ENCODE results near the gene SDCBP2.

The SDCBP2 gene

DNA sequence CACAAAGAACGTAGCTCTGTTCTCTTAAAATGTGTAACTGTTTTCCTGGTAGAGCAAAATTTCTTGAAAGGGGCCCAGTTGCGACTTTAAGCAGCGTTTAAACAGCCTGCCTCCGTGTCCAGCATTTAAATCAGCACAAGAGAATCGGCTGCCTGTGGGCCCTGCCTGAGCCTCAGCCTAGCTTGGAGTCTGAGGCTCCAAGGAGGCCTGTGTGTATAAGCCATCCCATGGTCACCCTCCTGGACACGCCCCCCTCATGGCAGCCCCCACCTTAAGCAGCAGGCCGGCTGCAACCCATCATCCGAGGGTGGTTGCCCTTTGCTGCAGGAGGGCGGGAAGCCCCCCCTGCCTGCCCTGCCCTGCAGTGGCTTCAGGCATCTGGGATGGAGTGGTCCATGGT lies 18.9 kb downstream of the SDCBP2 start:
- DNase-seq, result no peak

DNA sequence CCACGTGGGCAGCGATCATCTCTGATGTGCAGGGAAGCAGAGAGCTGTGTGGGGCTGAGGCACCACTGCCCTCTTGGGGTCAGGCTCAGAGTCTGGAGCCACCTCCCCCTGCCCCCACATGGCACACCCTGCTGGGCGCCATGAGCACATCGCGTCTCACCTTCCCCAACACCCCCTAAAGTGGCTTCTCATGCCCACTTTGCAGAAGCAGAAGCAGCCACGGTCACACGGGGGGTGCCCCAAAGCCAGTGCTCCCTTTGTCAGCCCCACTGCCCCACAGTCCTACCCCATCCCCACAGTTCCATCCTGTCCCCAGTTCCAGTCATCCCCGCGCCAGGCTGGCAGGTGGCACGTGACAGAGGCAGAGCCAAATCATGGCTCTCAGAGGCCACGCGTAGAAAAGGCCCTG lies 19.5 kb downstream of the SDCBP2 start:
- DNase-seq, result no peak

DNA sequence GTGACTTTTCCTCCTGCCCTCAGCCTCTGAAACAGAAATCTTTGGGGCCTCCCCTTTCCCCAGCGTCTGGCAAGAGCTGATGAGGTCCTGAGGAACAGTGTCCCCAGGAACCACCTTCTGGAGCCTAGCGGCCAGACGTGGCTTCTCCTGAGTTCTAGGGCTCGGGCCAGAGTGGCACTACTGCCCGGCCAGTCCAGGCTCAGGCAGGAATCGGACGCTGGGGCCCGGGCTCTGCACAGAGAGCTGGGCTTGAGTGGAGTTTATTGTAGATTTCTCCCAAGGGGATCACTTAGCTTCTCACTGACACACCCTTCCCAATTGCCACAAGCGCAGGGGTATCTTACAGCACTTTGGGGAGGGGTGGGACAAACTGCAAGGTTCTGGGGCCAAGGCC lies 20.2 kb downstream of the SDCBP2 start:
- no peak for DNase-seq

DNA sequence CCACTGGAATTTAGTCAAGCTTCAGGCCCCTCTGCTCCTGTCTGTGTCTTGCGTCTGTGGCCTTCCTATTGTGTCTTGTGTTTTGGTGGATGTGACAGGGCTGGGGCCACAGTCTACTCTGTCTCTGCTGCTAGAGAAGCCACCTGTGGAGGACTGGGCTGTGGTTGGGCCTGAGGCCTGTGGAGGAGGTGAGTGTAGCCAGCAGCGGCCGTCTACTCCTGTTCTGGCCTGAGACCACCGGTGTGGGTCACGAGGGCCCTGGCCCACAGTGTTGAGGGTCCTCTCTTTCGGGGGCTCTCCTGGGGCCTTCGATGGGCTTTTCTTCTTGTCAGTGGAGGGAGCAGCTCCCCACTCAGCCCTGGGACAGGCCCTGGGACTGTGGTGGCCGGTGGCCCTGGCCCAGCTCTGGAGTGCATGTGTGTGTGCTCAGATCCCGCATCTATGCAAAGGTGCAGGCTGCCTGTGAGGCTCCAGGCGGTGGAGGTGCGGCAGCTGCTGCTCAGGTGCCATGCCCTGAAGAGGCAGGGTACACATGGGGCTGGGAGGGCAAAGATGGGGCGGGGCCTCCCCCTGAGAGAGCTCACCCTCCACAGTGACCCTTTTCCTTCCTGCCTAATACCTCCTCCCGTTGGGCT lies 20.8 kb downstream of the SDCBP2 start:
- DNase-seq, result no peak

DNA sequence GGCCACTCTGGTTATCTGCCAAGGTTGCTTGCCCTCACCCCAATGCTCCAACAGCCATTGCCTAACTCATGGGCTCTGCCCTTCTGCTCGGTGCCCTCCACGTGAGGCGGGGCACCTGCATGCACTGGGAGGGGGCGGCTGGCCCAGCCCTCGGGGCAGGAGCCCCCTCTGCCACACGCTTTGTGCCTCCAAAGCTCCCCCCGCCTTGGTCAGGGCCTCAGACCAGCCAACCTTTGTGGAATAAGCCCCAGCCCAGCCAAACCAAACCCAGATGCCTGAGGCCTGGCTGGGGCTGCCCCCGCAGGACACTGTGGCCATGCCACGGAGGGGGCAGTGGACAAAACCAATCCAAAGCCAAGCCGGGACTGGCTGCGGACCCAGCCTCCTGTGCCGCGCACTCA lies 21.4 kb downstream of the SDCBP2 start:
- DNase-seq, result no peak

DNA sequence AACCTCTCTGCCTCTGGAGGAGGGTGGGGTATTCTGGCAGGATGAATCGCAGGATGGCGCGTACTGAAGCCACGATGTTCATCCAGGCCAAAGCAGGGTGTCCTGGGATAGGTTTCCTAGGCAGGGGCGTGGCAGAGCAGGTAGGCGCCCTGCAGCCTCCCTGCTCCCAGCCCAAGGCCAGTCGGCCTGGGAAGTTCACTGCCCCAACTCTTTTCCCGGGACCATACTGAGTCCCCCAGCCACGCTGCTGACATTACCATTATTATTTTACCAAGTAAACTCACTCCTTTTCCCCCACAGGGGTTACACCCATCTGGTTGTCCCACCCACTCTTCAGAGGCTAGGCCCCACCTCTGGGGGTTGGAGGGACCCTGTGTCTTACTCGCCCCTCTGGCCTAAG lies 21.8 kb downstream of the SDCBP2 start:
- DNase-seq, result no peak

DNA sequence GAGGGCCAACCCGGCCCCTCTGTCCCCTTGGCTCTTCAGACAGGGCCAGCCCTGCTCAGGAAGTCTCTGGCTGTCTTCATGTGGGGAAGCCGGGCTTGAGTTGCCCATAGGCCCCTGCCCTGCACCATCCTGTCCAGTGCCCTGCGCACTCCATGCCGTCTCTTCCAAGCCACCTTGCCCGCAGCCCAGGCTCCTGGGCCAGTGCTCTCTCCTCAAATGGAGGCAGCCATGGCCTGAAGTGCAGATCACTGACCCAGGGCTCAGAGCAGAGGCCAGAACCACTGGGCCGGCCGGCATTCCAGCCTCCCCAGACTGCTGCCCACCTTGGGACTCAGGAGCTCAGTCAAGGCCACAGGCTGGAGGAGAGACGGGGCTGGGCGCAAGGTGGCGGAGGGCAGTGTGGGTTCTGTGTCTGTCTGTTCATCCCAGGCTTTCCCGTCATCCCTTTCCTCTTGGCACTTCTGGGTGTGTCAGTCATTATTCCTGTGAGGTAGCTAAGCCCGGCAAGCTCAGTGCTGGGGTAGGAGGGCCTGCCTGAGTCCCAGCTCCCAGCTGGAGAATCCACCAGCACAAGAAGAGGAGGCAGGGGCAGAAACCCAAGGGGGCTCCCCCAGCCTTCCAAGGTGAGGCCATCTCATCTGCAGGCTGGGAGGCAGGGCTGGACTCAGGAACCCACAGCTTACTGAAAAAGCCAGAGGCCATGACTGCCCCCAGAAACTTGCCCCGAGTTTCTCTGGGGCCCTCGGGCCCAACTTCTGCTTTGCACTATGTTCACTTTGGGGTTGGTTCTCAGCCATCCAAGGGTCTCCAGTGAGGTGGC lies 22.4 kb downstream of the SDCBP2 start:
- DNase-seq, result no peak

GRCh38 chr20:1305712-1306111 lies 23.2 kb downstream of the SDCBP2 start:
- DNase-seq, result no peak

DNA sequence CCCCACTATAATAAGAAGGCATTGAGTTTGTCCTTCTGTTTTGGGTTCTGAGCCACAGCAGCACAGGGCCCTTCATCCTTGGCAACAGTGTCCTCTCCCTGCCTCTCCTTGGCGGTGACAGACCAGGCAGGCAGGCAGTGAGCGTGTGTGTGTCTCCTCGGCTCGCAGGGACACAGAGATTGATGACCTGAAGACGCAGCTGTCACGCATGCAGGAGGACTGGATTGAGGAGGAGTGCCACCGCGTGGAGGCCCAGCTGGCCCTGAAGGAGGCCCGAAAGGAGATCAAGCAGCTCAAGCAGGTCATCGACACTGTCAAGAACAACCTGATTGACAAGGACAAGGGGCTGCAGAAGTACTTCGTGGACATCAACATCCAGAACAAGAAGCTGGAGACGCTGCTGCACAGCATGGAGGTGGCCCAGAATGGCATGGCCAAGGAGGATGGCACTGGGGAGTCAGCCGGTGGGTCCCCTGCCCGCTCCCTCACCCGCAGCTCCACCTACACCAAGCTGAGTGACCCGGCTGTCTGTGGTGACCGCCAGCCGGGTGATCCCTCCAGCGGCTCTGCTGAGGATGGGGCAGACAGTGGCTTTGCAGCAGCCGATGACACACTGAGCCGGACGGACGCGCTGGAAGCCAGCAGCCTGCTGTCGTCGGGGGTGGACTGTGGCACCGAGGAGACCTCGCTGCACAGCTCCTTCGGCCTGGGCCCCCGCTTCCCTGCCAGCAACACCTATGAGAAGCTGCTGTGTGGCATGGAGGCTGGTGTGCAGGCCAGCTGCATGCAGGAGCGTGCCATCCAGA lies 24.0 kb downstream of the SDCBP2 start:
- DNase-seq, result no peak

DNA sequence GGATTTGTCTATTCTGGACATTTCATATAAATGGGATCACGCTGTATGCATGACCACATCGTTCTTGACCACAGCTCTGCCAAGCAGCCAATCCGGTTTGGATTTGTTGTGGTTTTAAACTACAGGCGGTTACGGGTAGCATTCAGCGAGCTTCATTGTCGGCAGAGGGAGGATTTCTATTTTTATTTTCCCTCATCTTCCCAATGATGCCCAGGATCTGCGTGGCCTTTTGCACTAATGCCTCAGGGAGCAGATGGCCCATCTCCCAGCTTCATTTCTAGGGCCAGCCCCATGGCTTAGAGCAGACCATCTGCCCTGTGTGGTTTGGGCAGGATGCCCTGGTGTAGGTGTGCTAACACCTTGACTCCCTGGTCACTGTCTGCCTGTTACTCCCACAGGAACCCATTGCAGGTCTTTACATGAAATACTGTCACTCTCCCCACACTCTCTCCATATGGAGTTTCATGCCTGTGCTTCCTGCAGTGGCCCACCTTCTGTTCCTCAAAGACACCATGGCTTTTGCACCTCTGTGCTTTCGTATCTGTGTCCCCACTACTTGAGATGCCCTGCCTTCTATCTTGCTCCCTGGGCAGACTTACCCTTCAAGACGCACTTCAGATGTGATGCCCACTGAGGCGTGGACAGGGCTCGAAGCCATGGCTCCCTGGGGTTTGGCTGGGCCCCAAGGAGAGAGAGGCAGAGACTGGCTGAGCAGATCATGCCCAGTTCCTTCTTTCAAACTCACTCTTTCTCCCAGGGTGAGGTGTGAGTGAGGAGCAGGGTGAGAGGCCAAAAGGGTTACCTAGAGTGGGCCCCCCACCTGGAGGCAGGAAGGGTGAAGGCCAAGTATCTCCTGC lies 26.0 kb downstream of the SDCBP2 start:
- no peak for DNase-seq

DNA sequence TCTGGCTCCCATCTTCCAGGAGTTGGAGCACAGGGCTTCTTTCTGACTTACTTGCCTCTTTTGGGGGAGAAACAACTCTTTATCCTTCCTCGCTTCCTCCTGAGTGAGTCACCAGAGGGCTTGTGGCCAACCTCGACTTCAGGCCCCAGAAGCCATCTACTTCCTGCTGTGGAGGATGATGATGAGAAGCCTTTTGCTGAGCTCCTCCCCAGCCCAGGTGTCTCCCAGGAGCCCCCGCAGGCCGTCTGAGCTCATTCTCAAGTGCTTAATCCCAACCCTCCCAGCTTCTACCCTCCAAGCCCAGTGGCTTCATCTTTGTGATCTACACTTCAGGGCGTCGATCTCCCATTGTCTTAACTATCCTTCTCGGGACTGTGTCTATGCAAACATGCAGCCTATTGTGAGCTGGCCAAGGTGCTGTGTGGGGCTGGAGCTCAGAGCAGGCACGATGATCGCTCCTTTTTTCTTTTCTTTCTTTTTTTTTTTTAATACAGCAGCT lies 27.9 kb downstream of the SDCBP2 start:
- DNase-seq, result peak; percentile 12 to 41 (median 30)

GRCh38 chr20:1300083-1300840 lies 28.7 kb downstream of the SDCBP2 start:
- no peak for DNase-seq

DNA sequence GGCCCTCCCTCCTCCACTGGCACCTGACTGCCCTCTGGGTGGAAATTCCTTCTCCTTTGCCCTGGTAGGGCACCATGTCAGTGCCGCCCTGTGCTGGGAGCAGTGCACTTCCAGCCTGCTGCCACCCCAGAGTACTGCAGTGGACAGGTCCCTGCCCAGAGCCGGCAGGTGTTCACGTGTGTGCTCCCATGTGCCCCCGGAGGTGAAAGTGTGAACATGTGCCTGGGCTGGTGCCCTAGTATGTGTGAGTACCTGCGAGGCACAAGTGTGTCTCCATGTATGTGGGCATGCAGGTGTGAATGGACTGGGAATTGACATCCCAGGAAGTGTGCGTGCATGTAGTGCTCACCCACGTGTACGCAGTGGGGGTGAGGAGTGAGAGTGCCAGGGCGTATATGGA lies 29.4 kb downstream of the SDCBP2 start:
- peak in 3 of 6 experiments; percentile 18 to 42 (median 34) for DNase-seq

- DNase-seq, result no peak
Measured at GRCh38 chr20:1298888-1299511, 29.9 kb downstream of the SDCBP2 start.

DNA sequence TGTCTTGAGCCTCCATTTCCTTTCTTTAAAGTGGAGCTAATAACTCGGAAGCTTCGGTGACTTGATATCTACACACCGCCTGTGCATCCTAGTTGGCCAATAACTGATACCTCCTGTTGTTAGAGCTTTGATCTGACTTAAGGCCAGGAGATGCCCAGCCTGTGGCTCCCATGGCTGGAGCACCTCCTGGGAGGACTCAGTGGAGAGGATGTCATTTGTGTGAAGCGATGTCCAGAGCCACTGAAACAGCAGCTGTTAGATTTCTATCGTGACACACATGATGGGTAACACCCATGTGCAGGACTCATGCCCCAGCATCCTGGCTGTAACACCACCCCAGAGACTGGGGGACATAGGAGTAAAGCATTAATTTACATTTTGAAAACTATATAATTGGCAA lies 30.8 kb downstream of the SDCBP2 start:
- DNase-seq, result no peak

DNA sequence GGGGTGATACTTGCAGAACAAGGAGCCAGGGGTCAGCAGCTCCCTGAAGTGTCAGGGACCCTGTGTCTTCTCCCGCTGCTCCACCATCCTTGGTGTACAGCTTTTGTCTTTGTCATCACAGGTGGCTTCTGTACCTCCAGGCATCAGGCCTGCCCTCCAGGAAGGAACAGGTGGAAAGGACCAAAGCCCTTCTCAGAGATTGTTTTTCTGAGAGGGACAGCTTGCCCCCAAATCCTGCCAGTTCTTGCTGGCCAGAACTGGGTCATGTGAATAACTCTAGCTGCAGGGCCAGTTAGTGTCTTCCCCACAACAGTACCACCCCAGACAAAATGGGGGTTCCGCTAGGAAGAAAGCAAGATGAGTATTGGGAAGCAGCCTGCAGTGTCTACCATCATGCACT lies 31.5 kb downstream of the SDCBP2 start:
- DNase-seq, result no peak

- DNase-seq, result no peak
Measured at GRCh38 chr20:1296922-1297321, 32.0 kb downstream of the SDCBP2 start.

GRCh38 chr20:1296117-1296610 lies 32.8 kb downstream of the SDCBP2 start:
- DNase-seq, result no peak

GRCh38 chr20:1295276-1295930 lies 33.5 kb downstream of the SDCBP2 start:
- no peak for DNase-seq

DNA sequence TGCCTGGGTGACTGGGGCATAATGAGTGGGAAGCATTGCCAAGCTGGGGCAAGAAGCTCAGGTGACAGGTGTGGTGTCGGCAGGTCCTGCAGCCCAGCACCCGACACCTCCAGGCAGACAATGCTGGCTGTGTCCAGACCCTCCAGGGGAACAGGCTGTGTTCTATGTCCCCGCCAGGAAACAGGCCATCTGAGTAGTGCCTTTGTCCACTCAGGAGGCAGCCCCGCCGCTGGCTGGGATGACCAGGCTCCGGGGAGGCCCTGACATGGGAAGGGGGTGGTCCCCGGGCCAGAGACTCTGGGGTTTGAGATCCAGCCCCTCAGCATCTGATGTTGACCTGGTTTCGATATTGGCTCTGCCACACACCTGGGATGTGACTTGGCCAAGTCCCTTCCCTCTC lies 34.4 kb downstream of the SDCBP2 start:
- DNase-seq, result no peak
